GM12873 (cell line): Measurements from ENCODE around the gene UGT2A1.

Experiments
- TF ChIP-seq, protein P1 (sequence below): IDR thresholded peaks from 2 replicates; pipeline ENCODE4 v1.5.1; 2012; ENCODE audit warnings: low read depth, mild to moderate bottlenecking, moderate library complexity, low read length, control low read depth; ENCODE audit not compliant: insufficient read depth; ENCODE audit errors: missing control alignments

Gene UGT2A1

DNA sequence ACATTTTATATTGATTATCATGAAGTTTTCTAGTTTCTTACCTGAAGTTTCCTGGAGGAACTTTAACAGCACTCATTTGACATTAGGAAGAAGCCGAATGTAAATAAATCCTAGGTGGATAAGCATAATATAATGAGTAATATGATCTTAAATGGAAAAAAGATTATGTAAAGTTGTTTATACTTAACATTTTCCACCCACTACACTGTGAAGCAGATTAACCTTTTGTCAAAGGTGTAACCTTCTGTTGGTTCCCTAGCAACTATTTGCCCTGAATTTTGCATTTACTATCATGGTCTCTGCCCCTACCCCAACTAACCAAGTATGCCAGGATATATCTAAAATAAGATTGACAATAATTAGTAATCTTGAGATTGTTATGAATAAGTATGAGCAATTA is at the start of gene UGT2A1:
TSS of gene UGT2A1 (minus strand) at position 101 of the 400 bp plus-strand sequence. CDS start 5,603 bp downstream, outside the sequence.
- TF ChIP-seq, protein P1, sequence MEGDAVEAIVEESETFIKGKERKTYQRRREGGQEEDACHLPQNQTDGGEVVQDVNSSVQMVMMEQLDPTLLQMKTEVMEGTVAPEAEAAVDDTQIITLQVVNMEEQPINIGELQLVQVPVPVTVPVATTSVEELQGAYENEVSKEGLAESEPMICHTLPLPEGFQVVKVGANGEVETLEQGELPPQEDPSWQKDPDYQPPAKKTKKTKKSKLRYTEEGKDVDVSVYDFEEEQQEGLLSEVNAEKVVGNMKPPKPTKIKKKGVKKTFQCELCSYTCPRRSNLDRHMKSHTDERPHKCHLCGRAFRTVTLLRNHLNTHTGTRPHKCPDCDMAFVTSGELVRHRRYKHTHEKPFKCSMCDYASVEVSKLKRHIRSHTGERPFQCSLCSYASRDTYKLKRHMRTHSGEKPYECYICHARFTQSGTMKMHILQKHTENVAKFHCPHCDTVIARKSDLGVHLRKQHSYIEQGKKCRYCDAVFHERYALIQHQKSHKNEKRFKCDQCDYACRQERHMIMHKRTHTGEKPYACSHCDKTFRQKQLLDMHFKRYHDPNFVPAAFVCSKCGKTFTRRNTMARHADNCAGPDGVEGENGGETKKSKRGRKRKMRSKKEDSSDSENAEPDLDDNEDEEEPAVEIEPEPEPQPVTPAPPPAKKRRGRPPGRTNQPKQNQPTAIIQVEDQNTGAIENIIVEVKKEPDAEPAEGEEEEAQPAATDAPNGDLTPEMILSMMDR = no peak

DNA sequence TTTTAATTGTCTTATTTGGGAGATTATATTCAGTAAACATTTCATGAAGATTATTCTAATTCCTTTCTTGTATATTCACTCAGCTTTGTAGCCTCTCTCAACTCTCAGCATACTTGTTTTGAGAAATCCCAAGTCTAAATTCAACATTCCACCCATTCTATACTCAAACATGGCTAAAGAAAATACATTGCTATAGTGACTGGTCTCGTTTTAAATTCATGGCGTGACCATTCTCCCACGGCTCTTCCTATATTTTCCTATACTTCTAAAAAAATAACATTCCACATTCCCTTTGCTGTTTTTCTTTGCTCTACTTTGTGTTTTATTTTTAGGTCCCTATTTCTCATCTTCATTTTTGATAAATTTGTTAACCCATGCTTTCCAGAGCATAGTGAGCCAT is 49.2 kb upstream of the UGT2A1 start:
- TF ChIP-seq, protein P1 = no peak

DNA sequence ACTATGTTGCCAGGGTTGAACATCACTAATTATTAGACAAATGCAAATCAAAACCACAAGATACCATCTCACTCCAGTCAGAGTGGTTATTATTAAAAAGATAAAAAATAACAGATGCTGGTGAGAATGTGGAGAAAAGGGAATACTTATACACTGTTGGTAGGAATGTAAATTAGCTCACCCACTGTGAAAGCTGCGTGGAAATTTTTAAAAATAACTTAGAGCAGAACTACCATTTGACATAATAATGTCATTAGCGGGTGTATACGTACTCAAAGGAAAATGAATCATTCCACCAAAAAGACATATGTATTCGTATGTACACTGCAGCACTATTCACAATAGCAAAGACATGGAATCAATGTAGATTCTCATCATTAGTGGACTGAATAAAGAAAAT is 48.6 kb upstream of the UGT2A1 start:
- TF ChIP-seq, protein P1 = no peak

DNA sequence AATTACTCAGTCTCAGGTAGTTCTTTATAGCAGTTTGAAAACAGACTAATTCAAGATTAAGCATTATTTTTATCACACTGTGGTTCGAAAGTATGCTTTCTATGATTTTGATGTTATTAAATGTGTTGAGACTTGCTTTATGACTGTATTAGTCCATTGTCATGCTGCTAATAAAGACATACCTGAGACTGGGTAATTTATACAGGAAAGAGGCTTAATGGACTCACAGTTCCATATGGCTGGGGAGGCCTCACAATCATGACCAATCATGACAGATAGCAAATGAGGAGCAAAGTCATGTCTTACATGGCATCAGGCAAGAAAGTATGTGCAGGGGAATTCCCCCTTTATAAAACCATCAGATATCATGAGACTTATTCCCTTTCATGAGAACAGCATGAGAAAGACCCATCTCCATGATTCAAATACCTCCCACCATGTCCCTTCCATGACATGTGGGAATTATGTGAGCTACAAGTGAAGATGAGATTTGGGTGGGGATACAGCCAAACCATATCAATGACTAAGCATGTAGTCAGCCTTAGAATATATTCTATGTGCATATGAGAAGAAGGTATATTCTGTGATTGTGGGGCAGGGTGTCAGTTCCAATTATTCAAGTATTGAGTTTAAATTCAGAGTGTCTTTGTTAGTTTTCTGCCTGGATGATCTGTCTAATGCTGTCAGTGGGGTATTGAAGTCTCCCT is 44.6 kb upstream of the UGT2A1 start:
- TF ChIP-seq, protein P1 = no peak

DNA sequence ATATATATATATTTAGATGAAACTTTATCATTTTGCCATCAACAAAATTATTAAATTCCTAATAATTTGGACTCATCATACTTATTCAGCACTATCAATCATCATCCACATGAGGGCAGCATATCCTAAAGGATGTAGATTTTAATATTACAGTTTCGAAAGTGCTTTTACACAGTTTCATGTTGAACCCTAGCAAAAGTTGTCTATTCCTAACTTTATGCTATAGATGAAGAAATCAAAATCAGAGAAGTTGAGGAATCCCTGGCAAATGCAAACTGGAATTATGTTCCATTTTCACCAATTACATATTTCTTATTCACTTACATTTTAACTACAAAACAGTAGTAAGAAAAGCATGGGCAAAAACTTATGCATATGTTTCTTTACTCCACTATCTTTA is 36.6 kb upstream of the UGT2A1 start:
- TF ChIP-seq, protein P1 = peak; percentile 42

DNA sequence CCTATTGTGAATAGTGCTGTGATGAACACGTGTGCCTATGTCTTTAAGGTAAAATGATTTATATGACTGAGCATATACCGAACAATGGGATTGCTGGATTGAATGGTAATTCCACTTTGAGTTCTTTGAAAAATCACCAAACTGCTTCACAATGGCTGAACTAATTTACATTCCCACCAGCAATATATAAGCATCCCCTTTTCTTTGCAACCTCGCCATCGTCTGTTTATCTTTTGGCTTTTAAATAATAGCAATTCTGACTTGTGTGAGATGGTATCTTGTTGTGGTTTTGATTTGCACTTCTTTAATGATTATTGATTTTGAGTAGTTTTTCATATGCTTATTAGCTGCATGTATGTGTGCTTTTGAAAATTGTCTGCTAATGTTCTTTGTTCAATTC is 31.8 kb upstream of the UGT2A1 start:
- TF ChIP-seq, protein P1 = no peak

DNA sequence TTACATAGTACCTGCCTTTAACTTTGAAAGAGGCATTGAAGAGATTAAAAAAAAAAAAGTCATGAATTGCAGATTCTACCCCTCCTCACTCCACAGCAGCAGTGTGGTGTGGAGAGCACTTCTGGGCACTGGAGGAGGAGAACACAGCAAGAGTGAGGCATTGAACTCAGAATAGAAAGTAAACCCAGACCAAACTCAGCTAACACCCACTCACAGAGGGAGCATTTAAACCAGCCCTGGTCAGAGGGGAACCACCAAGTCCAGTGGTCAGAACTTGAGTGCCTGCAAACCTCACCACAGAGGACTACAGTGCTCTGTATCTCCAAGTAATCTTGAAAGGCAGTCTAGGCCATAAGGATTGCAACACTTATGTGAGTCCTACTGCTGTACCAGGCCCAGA is 15.6 kb upstream of the UGT2A1 start:
- TF ChIP-seq, protein P1 = no peak

DNA sequence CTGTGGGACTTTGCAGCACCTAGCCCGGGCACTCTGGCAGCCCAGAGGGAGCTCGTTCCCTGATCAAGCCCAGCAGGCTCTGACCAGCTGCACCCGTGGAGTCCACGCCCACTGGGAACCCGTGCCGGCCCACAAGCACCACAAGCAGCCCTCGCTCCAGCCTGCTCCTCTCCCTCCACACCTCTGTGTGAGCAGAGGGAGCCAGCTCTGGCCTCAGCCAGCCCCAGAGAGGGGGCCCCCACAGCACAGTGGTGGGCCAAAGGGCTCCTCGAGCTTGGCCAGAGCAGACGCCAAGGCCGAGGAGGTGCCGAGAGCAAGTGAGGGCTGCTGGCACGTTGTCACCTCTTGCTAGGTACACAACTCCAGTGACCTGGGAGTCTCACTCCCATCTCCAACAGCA is 5.1 kb upstream of the UGT2A1 start:
- TF ChIP-seq, protein P1 = no peak
